GM23338 (cell line): Measurements from ENCODE around the gene RAP1GAP. TPM values are rescaled to one million over a fixed set of nuclear protein-coding genes. Genes with fewer than 3 reads are reported as not detected.

Source experiments
- ATAC-seq: fragments of 200-7000 bp; cut with Tn5 transposase; 3 replicates; pipeline ENCODE4 v1.9.1; 2020
- DNase-seq: peaks from one replicate; pipeline ENCODE4 v3.0.0-alpha.2; 2015; ENCODE audit warnings: low spot score
- H2AFZ ChIP-seq: fragments of 200-600 bp; sonication (generic); 2 replicates; pipeline ENCODE4 v1.8.0; 2016; ENCODE audit warnings: antibody characterized with exemption, mild to moderate bottlenecking, moderate library complexity
- H3F3A ChIP-seq: fragments of 200-600 bp; sonication (generic); replicated peaks from 2 replicates; pipeline ENCODE4 v1.8.0; 2017; ENCODE audit warnings: antibody characterized with exemption, mixed run types, low read depth
- H3K27ac ChIP-seq: fragments of 200-600 bp; sonication (generic); 2 replicates; pipeline ENCODE4 v1.6.1; 2016; ENCODE audit warnings: low read depth
- H3K27me3 ChIP-seq: fragments of 200-600 bp; sonication (generic); 2 replicates; pipeline ENCODE4 v1.8.0; 2016; ENCODE audit warnings: mild to moderate bottlenecking, mixed run types, moderate library complexity; ENCODE audit not compliant: insufficient read depth
- H3K36me3 ChIP-seq: fragments of 200-600 bp; sonication (generic); 2 replicates; pipeline ENCODE4 v1.8.0; 2016; ENCODE audit warnings: mild to moderate bottlenecking; ENCODE audit not compliant: insufficient read depth
- H3K4me1 ChIP-seq: fragments of 200-600 bp; sonication (generic); 2 replicates; pipeline ENCODE4 v1.8.0; 2016; ENCODE audit warnings: mild to moderate bottlenecking, moderate library complexity; ENCODE audit not compliant: insufficient read depth
- H3K4me2 ChIP-seq: fragments of 200-600 bp; sonication (generic); 2 replicates; pipeline ENCODE4 v1.7.1; 2017; ENCODE audit warnings: mixed run types
- H3K4me3 ChIP-seq: fragments of 200-600 bp; sonication (generic); 2 replicates; pipeline ENCODE4 v1.6.1; 2016; ENCODE audit warnings: mixed run types
- H3K79me2 ChIP-seq: fragments of 200-600 bp; sonication (generic); replicated peaks from 2 replicates; pipeline ENCODE4 v1.8.0; 2017; ENCODE audit warnings: mild to moderate bottlenecking; ENCODE audit not compliant: insufficient read depth
- H3K9me2 ChIP-seq: fragments of 200-600 bp; sonication (generic); 2 replicates; pipeline ENCODE4 v1.8.0; 2017; ENCODE audit not compliant: insufficient read depth
- H4K20me1 ChIP-seq: fragments of 200-600 bp; sonication (generic); replicated peaks from 2 replicates; pipeline ENCODE4 v1.8.0; 2017; ENCODE audit warnings: mild to moderate bottlenecking; ENCODE audit not compliant: insufficient read depth
- H3K27ac Mint-ChIP-seq: 2 replicates; pipeline ENCODE4 v1.8.0; 2020; ENCODE audit warnings: inconsistent platforms, mild to moderate bottlenecking, moderate library complexity, mixed read lengths
- H3K27me3 Mint-ChIP-seq: 3 replicates; pipeline ENCODE4 v1.8.0; 2022; ENCODE audit warnings: low read depth, mild to moderate bottlenecking, moderate library complexity, mixed read lengths, inconsistent platforms; ENCODE audit not compliant: insufficient read depth, poor library complexity
- H3K36me3 Mint-ChIP-seq: 3 replicates; pipeline ENCODE4 v1.8.0; 2021; ENCODE audit warnings: low read depth, mild to moderate bottlenecking, inconsistent platforms, moderate library complexity, mixed read lengths
- H3K4me1 Mint-ChIP-seq: 3 replicates; pipeline ENCODE4 v1.8.0; 2020; ENCODE audit warnings: mild to moderate bottlenecking, inconsistent platforms, mixed read lengths
- H3K4me3 Mint-ChIP-seq: 3 replicates; pipeline ENCODE4 v1.8.0; 2021; ENCODE audit warnings: moderate library complexity, mild to moderate bottlenecking, inconsistent platforms, mixed read lengths
- H3K9me3 Mint-ChIP-seq: 3 replicates; pipeline ENCODE4 v1.8.0; 2020; ENCODE audit warnings: moderate library complexity, mild to moderate bottlenecking, inconsistent platforms, mixed read lengths
- CREB1 ChIP-seq: fragments of 250-450 bp; sonication (Bioruptor Pico); IDR thresholded peaks from 2 replicates; pipeline ENCODE4 v1.5.0; 2020; ENCODE audit warnings: low read depth, mild to moderate bottlenecking, moderate library complexity
- EZH2 ChIP-seq: fragments of 200-600 bp; sonication (generic); IDR thresholded peaks from one replicate; pipeline ENCODE4 v1.8.0; 2017; ENCODE audit warnings: antibody characterized with exemption, mild to moderate bottlenecking, low read depth; ENCODE audit not compliant: unreplicated experiment
- EZH2phosphoT487 ChIP-seq: fragments of 200-600 bp; sonication (generic); IDR thresholded peaks from one replicate; pipeline ENCODE4 v1.8.1; 2018; ENCODE audit warnings: antibody characterized with exemption; ENCODE audit not compliant: unreplicated experiment
- JUNB ChIP-seq: IDR thresholded peaks from one replicate; pipeline ENCODE4 v1.6.1; 2016; ENCODE audit warnings: antibody characterized with exemption; ENCODE audit not compliant: unreplicated experiment
- NANOG ChIP-seq: IDR thresholded peaks from 2 replicates; pipeline ENCODE4 v1.6.1; 2016; ENCODE audit warnings: antibody characterized with exemption, borderline replicate concordance
- POLR2AphosphoS5 ChIP-seq: IDR thresholded peaks from 2 replicates; pipeline ENCODE4 v1.6.1; 2016; ENCODE audit warnings: antibody characterized with exemption, low read depth
- REST ChIP-seq: IDR thresholded peaks from one replicate; pipeline ENCODE4 v1.6.1; 2018; ENCODE audit warnings: antibody characterized with exemption; ENCODE audit not compliant: unreplicated experiment
- STAT1 ChIP-seq: IDR thresholded peaks from one replicate; pipeline ENCODE4 v1.6.1; 2016; ENCODE audit warnings: antibody characterized with exemption; ENCODE audit not compliant: unreplicated experiment
- ZNF114 ChIP-seq: fragments of 250-450 bp; sonication (Bioruptor Pico); IDR thresholded peaks from 2 replicates; pipeline ENCODE4 v1.5.0; 2020; ENCODE audit warnings: mild to moderate bottlenecking, moderate library complexity
- ZNF331 ChIP-seq: fragments of 250-450 bp; sonication (Bioruptor Pico); IDR thresholded peaks from 2 replicates; pipeline ENCODE4 v1.5.0; 2020; ENCODE audit warnings: low read depth, mild to moderate bottlenecking, moderate library complexity
- polyA plus RNA-seq: library from polyadenylated mRNA; unstranded; fragments of >200 nt; fragmentation: Nextera tagmentation; extraction: Ambion mirVana; gene quantifications from 2 replicates; pipeline ENCODE4 v1.2.1, GENCODE V29; 2016
- total RNA-seq: library from RNA; depleted of rRNA; stranded (reverse); fragments of >200 nt; shearing (Covaris generic); gene quantifications from 2 replicates; pipeline ENCODE4 v1.2.3, GENCODE V29; 2014
- TF ChIP-seq, protein P1 (sequence below): IDR thresholded peaks from 2 replicates; pipeline ENCODE4 v1.6.1; 2016; ENCODE audit warnings: antibody characterized with exemption
- TF ChIP-seq, protein P2 (sequence below), 2 experiments: fragments of 200-600 bp in 1 of 2; sonication (generic) in 1 of 2; conservative IDR thresholded peaks; 2 replicates each; pipeline versions ENCODE4 v1.5.1 to v1.6.1; 2016 to 2017; ENCODE audit warnings: antibody characterized with exemption in 2 of 2, low read depth in 2 of 2, mild to moderate bottlenecking in 2 of 2, moderate library complexity in 1 of 2

The RAP1GAP gene
- total and polyA plus RNA-seq, 2 experiments from 2014 or later = 4.3 to 6.6 TPM

GRCh38 chr1:21608798-21609197, 60.4 kb downstream of the RAP1GAP start:
- H3K4me1 Mint-ChIP-seq = peaks cover 22% of the 10 kb centered on the region
- no peak for DNase-seq
- no peak overlapping the region for H3K4me2 ChIP-seq
- no peak overlapping the region for H2AFZ ChIP-seq
- H3K9me2 ChIP-seq = no peaks in the 10 kb centered on the region
- ATAC-seq = no peak
- no peaks in the 10 kb centered on the region; the same call in 1 of the 2 replicates for H3K4me1 ChIP-seq
- H4K20me1 ChIP-seq = no peaks in the 10 kb centered on the region
- H3K36me3 ChIP-seq = no peaks in the 10 kb centered on the region
- H3K36me3 Mint-ChIP-seq = no peaks in the 10 kb centered on the region; the same call in 2 of the 3 replicates
- no peaks in the 10 kb centered on the region for H3K9me3 Mint-ChIP-seq
- no peaks in the 10 kb centered on the region for H3K79me2 ChIP-seq
- H3K4me3 Mint-ChIP-seq = no peak overlapping the region
- no peak overlapping the region for H3K27ac ChIP-seq
- TF ChIP-seq ZNF331 (CRISPR knock-in tag) = no peak
- peaks cover 16% of the 10 kb centered on the region for H3K27me3 Mint-ChIP-seq
- no peaks in the 10 kb centered on the region for H3F3A ChIP-seq
- H3K27ac Mint-ChIP-seq = no peak overlapping the region
- no peak overlapping the region for H3K4me3 ChIP-seq
- H3K27me3 ChIP-seq = no peaks in the 10 kb centered on the region

GRCh38 chr1:21607549-21608529, 61.3 kb downstream of the RAP1GAP start:
- H2AFZ ChIP-seq = no peak overlapping the region
- Mint-ChIP-seq H3K4me3 (peak overlapping the region; percentile 58), H3K36me3 (no peaks in the 10 kb centered on the region; the same call in 2 of the 3 replicates), H3K4me1 (peaks cover 22% of the 10 kb centered on the region), H3K27ac (peak overlapping the region; percentile 79), H3K27me3 (peaks cover 16% of the 10 kb centered on the region), H3K9me3 (no peaks in the 10 kb centered on the region)
- H3K9me2 ChIP-seq = no peaks in the 10 kb centered on the region
- H3K4me2 ChIP-seq = peak overlapping the region; percentile 75
- no peaks in the 10 kb centered on the region for H3K27me3 ChIP-seq
- H4K20me1 ChIP-seq = no peaks in the 10 kb centered on the region
- H3K4me1 ChIP-seq = no peaks in the 10 kb centered on the region; the same call in 1 of the 2 replicates
- no peaks in the 10 kb centered on the region for H3K79me2 ChIP-seq
- H3K4me3 ChIP-seq = peak overlapping the region; percentile 43; the same call in 1 of the 2 replicates
- DNase-seq = peak; percentile 100
- H3K27ac ChIP-seq = no peak overlapping the region
- H3F3A ChIP-seq = no peaks in the 10 kb centered on the region
- no peaks in the 10 kb centered on the region for H3K36me3 ChIP-seq
- ATAC-seq = peak; percentile 89
- TF ChIP-seq ZNF331 (CRISPR knock-in tag) (no peak), JUNB (no peak), EZH2 (no peak), EZH2phosphoT487 (no peak), CREB1 (CRISPR knock-in tag) (no peak), NANOG (no peak), POLR2AphosphoS5 (no peak), REST (no peak), ZNF114 (no peak), STAT1 (no peak)
- TF ChIP-seq, protein P1, sequence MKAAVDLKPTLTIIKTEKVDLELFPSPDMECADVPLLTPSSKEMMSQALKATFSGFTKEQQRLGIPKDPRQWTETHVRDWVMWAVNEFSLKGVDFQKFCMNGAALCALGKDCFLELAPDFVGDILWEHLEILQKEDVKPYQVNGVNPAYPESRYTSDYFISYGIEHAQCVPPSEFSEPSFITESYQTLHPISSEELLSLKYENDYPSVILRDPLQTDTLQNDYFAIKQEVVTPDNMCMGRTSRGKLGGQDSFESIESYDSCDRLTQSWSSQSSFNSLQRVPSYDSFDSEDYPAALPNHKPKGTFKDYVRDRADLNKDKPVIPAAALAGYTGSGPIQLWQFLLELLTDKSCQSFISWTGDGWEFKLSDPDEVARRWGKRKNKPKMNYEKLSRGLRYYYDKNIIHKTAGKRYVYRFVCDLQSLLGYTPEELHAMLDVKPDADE = no peak
- TF ChIP-seq, protein P2, sequence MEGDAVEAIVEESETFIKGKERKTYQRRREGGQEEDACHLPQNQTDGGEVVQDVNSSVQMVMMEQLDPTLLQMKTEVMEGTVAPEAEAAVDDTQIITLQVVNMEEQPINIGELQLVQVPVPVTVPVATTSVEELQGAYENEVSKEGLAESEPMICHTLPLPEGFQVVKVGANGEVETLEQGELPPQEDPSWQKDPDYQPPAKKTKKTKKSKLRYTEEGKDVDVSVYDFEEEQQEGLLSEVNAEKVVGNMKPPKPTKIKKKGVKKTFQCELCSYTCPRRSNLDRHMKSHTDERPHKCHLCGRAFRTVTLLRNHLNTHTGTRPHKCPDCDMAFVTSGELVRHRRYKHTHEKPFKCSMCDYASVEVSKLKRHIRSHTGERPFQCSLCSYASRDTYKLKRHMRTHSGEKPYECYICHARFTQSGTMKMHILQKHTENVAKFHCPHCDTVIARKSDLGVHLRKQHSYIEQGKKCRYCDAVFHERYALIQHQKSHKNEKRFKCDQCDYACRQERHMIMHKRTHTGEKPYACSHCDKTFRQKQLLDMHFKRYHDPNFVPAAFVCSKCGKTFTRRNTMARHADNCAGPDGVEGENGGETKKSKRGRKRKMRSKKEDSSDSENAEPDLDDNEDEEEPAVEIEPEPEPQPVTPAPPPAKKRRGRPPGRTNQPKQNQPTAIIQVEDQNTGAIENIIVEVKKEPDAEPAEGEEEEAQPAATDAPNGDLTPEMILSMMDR (conservative IDR thresholded peaks at IDR 0.05; ENCODE audit: low read depth in 2 of 2) = no peak
